Muscle of leg (tissue), 11 donors: ENCODE results near the gene SUGCT. TPM values are rescaled to one million over a fixed set of nuclear protein-coding genes. Genes with fewer than 3 reads are reported as not detected.

Experiments used
- DNase-seq: peaks from one replicate; pipeline ENCODE4 v3.0.0; 2013
- H3K27ac ChIP-seq: one replicate; pipeline ENCODE4 v1.5.1; 2013; ENCODE audit warnings: mild to moderate bottlenecking, low read length, control low read depth
- H3K27me3 ChIP-seq: one replicate; pipeline ENCODE4 v1.6.1; 2013; ENCODE audit warnings: low read length; ENCODE audit not compliant: control insufficient read depth, insufficient read depth
- H3K36me3 ChIP-seq: one replicate; pipeline ENCODE4 v1.6.1; 2013; ENCODE audit warnings: low read length; ENCODE audit not compliant: control insufficient read depth, insufficient read depth
- H3K4me1 ChIP-seq: one replicate; pipeline ENCODE4 v1.6.1; 2013; ENCODE audit warnings: low read length; ENCODE audit not compliant: control insufficient read depth, insufficient read depth
- H3K4me3 ChIP-seq: one replicate; pipeline ENCODE4 v1.5.1; 2013; ENCODE audit warnings: low read length, control low read depth
- H3K9me3 ChIP-seq: replicated peaks from 2 replicates; pipeline ENCODE4 v1.6.1; 2013; ENCODE audit warnings: low read depth, low read length; ENCODE audit not compliant: control insufficient read depth
- WGBS: methylation state at CpG from one replicate; pipeline ENCODE4 v1.1.5; 2013; ENCODE audit warnings: missing lambda C conversion rate; ENCODE audit not compliant: insufficient coverage; 5-methylcytosine and 5-hydroxymethylcytosine counted together
- polyA plus RNA-seq, 8 donors: library from polyadenylated mRNA; unstranded; fragments of 120-200 nt; gene quantifications; one replicate each; pipeline versions ENCODE4 v1.2.1 to v1.2.3, GENCODE V29; 2013; ENCODE audit warnings: inconsistent platforms in 1 of 8, low replicate concordance in 1 of 8; ENCODE audit not compliant: insufficient read length in 8 of 8, insufficient read depth in 1 of 8
- total RNA-seq: library from RNA; stranded (reverse); fragments of 120-200 nt; gene quantifications from one replicate; pipeline ENCODE4 v1.2.4, GENCODE V29; 2013

SUGCT gene
- total and polyA plus RNA-seq, 9 donors: 1.7 to 6.1 (median 3.3) TPM

DNA sequence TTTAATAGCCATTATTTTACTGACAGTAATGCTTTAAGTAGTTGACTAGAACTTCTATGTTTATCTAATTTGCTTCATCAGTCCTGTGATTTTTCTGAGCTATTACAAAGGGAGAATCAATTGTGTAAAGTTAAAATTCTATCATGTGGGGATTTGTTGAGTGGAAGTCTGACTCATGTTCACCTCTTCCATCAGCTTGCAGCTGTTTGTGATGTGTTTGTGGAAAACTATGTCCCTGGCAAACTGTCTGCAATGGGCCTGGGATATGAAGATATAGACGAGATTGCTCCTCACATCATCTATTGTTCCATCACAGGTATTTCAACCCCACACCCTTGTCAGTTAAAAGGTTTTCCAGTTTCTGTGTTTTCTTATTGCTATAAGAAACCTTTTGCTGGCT is 59.9 kb downstream of the SUGCT start:
- peak; percentile 83 for DNase-seq
- no peak overlapping the region for H3K27ac ChIP-seq
- WGBS: no CpG with 5 or more reads among the region's 1 CpG
- no peaks in the 10 kb centered on the region for H3K9me3 ChIP-seq
- H3K4me1 ChIP-seq: no peaks in the 10 kb centered on the region
- H3K36me3 ChIP-seq: no peaks in the 10 kb centered on the region
- no peak overlapping the region for H3K4me3 ChIP-seq
- H3K27me3 ChIP-seq: no peaks in the 10 kb centered on the region

DNA sequence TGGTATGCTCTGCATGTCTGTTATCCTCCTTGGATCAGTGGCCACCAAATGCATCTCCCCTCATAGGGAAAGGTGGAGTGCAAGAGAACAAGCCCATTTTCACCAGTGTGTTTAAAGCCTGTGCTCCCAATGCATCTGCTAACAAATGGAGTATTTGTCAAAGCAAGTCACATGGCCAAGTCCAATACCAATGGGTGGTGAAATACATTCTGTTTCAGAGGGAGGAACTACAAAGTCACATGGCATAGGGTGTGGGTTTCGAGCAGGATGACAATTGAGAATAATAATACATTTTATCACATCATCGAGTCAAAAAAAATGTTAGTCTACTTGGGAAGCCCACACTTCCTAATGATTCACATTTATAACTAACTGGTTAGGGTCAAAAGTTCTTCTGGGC is 62.7 kb downstream of the SUGCT start:
- DNase-seq: no peak
- no peaks in the 10 kb centered on the region for H3K9me3 ChIP-seq
- H3K27me3 ChIP-seq: no peaks in the 10 kb centered on the region
- H3K27ac ChIP-seq: no peak overlapping the region
- no peak overlapping the region for H3K4me3 ChIP-seq
- no peaks in the 10 kb centered on the region for H3K36me3 ChIP-seq
- WGBS: no CpG with 5 or more reads among the region's 2 CpGs
- peaks cover 2% of the 10 kb centered on the region for H3K4me1 ChIP-seq

DNA sequence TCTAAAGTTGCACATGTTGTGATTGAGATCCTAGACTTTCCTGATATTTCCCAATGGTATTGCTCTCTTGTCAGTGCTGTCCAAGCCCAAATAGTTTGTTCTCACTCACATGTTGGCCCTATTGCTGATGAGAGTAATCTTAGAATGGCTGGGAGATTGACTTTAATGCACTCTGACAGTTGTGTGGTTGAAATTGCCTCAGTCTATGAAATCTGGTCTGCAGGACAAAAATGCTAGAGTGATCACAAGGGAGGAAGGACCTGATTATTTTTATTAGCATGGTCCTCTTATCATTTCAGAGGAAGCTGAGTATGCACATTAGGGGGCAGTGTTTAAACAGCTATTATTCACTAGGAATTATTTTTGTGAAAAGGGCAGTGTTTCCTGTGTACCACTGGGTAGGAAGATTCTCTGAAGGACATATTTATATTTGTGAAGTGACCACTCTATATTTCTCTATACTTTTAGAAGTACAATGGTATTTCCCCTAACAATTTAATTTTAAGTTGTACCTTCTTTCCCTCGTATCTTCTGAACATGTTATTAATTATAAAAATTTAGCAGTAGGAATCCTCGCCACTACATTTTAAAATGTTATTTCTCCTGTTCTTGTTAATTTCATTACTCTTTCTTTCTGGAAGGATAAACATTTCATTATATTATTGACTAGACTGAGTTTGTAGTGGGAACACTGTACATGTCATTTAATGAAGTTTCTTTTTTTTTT is 64.4 kb downstream of the SUGCT start:
- H3K9me3 ChIP-seq: no peaks in the 10 kb centered on the region
- H3K27ac ChIP-seq: no peak overlapping the region
- H3K27me3 ChIP-seq: no peaks in the 10 kb centered on the region
- no peak overlapping the region for H3K4me3 ChIP-seq
- no peaks in the 10 kb centered on the region for H3K36me3 ChIP-seq
- peak; percentile 52 for DNase-seq
- WGBS: no CpG with 5 or more reads among the region's 2 CpGs
- H3K4me1 ChIP-seq: peaks cover 2% of the 10 kb centered on the region

DNA sequence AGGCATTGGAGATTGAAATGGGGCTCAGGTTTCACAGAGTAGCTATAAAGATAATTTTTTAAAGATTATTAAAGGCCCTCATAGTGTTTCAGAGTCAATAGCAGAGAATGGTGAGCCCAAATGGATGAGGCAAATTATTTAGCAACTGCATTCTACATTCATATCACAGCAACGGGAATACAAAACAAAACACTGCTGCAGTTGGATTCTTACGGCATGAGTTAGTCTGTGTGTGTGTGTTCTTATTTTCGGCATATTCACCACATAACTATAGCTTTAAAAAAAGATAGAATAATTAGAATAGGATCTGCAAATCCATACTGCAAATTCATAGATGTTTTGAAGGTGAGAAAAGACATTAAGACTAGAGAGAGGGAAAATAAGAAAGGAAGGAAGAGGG is 66.0 kb downstream of the SUGCT start:
- no peaks in the 10 kb centered on the region for H3K27me3 ChIP-seq
- no CpG with 5 or more reads among the region's 3 CpGs for WGBS
- H3K4me1 ChIP-seq: peaks cover 2% of the 10 kb centered on the region
- no peaks in the 10 kb centered on the region for H3K9me3 ChIP-seq
- peak overlapping the region; percentile 75 for H3K27ac ChIP-seq
- peak; percentile 92 for DNase-seq
- no peak overlapping the region for H3K4me3 ChIP-seq
- H3K36me3 ChIP-seq: no peaks in the 10 kb centered on the region

DNA sequence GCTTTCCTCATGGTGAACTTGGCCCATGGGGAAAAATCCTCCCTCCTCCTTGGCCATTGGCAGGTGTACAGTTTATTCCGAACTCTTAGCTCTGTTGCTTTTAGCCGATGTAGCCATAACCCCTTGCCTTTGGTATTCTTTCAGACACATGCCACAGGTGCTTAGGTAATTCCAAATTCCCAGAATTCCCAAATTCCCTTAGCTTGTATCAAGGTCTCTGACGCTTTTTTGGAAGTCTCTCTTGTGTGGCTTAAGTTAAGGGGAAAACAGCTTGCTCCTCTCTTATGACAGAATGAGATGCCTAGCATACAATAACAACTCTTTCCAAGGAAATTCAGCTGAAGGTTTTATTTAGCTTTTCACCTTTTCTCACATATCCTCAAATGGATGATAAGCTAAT is 68.0 kb downstream of the SUGCT start:
- peak; percentile 22 for DNase-seq
- H3K27me3 ChIP-seq: no peaks in the 10 kb centered on the region
- H3K36me3 ChIP-seq: no peaks in the 10 kb centered on the region
- H3K4me3 ChIP-seq: no peak overlapping the region
- peaks cover 2% of the 10 kb centered on the region for H3K4me1 ChIP-seq
- no peaks in the 10 kb centered on the region for H3K9me3 ChIP-seq
- no CpG with 5 or more reads among the region's 3 CpGs for WGBS
- no peak overlapping the region for H3K27ac ChIP-seq

DNA sequence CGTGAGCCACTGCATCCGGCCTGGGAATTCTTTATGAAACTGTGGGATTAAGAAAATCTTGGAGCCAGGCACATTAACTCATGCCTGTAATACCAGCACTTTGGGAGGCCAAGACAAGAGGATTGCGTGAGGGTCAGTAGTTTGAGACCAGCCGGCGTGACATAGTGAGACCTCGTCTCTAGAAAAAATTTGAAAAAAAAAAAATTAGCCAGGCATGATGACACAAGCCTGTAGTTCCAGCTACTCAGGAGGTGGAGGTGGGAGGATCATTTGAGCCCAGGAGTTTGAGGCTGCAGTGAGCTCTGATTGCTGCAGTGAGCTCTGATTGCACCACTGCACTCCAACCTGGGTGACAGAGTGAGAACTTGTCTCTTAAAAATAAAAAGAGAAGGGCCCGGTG is 69.8 kb downstream of the SUGCT start:
- no peaks in the 10 kb centered on the region for H3K36me3 ChIP-seq
- WGBS: 87% methylated on average over 6 of the region's 7 CpGs
- H3K27me3 ChIP-seq: no peaks in the 10 kb centered on the region
- DNase-seq: no peak
- peaks cover 2% of the 10 kb centered on the region for H3K4me1 ChIP-seq
- H3K4me3 ChIP-seq: no peak overlapping the region
- no peaks in the 10 kb centered on the region for H3K9me3 ChIP-seq
- no peak overlapping the region for H3K27ac ChIP-seq

DNA sequence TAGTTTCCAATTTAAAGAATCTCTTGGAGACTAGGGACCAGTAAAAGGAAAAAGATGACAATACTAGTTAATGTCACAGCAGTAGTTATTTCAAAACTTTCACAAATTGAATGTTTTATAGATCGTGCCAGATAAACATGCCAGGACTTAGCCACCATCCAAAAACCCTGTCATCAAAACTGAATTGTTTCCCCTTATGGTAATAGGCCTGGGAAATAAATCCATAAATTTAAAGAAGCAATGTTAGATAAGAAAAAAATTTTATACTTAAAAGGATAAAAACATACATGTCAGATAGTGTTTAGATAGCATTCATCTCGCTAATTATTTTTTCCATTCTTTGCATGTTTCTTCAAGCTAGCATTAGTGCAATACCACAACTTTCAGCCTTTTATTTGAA is 71.2 kb downstream of the SUGCT start:
- H3K4me1 ChIP-seq: no peaks in the 10 kb centered on the region
- H3K9me3 ChIP-seq: no peaks in the 10 kb centered on the region
- H3K36me3 ChIP-seq: no peaks in the 10 kb centered on the region
- no peak overlapping the region for H3K27ac ChIP-seq
- H3K27me3 ChIP-seq: no peaks in the 10 kb centered on the region
- WGBS: no CpG with 5 or more reads among the region's 2 CpGs
- no peak overlapping the region for H3K4me3 ChIP-seq
- peak; percentile 24 for DNase-seq

DNA sequence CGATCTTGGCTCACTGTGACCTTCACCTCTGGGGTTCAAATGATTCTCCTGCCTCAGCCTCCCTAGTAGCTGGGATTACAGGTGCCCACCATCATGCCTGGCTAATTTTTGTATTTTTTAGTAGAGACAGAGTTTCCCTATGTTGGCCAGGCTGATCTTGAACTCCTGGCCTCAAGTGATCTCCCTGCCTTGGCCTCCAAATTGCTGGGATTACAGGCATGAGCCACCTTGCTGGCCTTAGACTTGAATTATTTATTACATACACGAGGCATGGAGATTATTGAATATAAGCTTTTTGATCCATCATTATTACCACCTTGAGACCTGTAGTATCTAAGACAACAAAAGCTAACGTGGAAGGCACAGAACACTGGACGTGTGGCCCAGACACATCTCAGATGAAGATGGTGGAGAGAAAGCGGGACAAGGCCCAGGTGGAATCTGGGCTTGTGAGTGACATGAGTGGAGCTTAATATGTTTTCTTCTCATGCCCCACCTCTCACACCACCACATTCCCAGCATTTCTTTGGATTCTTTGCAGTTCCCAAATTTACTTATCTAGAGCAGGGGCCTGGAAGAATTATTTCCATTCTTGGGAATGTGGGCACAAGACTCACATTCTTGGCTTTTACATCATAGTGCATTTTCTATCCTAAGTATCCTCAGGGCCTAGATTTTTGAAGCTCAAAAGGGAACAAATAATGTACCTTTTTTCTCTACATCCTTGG is 76.6 kb downstream of the SUGCT start:
- H3K36me3 ChIP-seq: no peaks in the 10 kb centered on the region
- H3K27me3 ChIP-seq: no peaks in the 10 kb centered on the region
- no peaks in the 10 kb centered on the region for H3K4me1 ChIP-seq
- no peak for DNase-seq
- H3K27ac ChIP-seq: no peak overlapping the region
- H3K4me3 ChIP-seq: no peak overlapping the region
- H3K9me3 ChIP-seq: no peaks in the 10 kb centered on the region
- 86% methylated on average over 1 of the region's 5 CpGs for WGBS

DNA sequence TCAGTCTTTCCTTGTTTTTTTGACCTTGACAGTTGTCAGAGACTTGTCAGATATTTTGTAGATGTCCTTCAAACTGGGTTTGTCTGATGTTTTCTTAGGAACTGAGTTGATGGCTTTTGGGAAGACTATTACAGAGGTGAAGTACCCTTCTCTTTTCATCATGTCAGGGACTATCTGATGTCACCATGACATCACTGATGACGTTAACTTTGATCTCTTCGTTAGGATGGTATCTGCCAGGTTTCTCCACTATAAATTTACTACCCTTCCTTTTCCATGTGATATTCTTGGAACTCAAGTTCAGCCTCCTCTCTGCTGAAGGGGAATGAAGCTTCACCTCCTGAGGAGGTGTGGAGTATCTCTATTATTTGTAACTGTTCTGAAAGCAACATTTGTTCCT is 78.5 kb downstream of the SUGCT start:
- no CpG with 5 or more reads among the region's 2 CpGs for WGBS
- Histone ChIP-seq H3K9me3 (no peaks in the 10 kb centered on the region), H3K27ac (no peak overlapping the region), H3K27me3 (no peaks in the 10 kb centered on the region), H3K4me1 (no peaks in the 10 kb centered on the region), H3K36me3 (no peaks in the 10 kb centered on the region), H3K4me3 (no peak overlapping the region)
- no peak for DNase-seq

DNA sequence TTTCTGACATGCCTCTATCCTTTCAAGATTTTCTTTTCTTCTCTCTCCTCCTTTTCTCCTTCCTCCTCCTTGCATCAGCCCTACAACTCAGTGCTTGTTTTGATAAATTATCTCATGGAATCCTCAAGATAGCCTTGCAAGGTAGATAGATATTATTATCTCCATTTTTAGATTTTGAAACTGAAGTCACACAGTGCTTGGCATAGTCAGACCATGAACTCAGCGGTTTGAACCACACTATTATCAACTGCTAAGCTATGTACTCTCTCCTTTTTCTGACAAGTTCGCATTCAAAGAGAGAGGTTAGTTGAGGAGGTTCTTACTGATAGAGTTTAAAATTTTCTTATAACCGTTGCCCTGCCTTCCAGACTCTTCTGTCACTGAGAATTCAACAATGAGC is 79.1 kb downstream of the SUGCT start:
- H3K4me3 ChIP-seq: no peak overlapping the region
- H3K27me3 ChIP-seq: no peaks in the 10 kb centered on the region
- no peaks in the 10 kb centered on the region for H3K36me3 ChIP-seq
- H3K27ac ChIP-seq: no peak overlapping the region
- no peak for DNase-seq
- whole genome bisulfite sequencing: no CpG with 5 or more reads among the region's 3 CpGs
- H3K4me1 ChIP-seq: no peaks in the 10 kb centered on the region
- H3K9me3 ChIP-seq: no peaks in the 10 kb centered on the region
